H9 (cell line): Measurements from ENCODE around the gene PLPP7. TPM values are rescaled to one million over a fixed set of nuclear protein-coding genes. Genes with fewer than 3 reads are reported as not detected.

Experiments
- DNase-seq: peaks from one replicate; pipeline ENCODE4 v3.0.0-alpha.2; 2017
- H2AFZ ChIP-seq: one replicate; pipeline ENCODE4 v1.6.1; 2013; ENCODE audit warnings: mild to moderate bottlenecking, low read length, control low read depth, moderate library complexity
- H2AK5ac ChIP-seq: 2 replicates; pipeline ENCODE4 v1.6.1; 2013; ENCODE audit warnings: low read length, control low read depth, mixed read lengths; ENCODE audit not compliant: insufficient read length
- H2BK120ac ChIP-seq: one replicate; pipeline ENCODE4 v1.6.1; 2013; ENCODE audit warnings: low read depth, mild to moderate bottlenecking, low read length, control low read depth, inconsistent platforms; ENCODE audit not compliant: poor library complexity, severe bottlenecking
- H2BK12ac ChIP-seq: 2 replicates; pipeline ENCODE4 v1.6.1; 2013; ENCODE audit warnings: low read length, control low read depth, mixed read lengths, low read depth; ENCODE audit not compliant: insufficient read length
- H2BK15ac ChIP-seq: 2 replicates; pipeline ENCODE4 v1.6.1; 2013; ENCODE audit warnings: low read depth, low read length, control low read depth
- H2BK20ac ChIP-seq: one replicate; pipeline ENCODE4 v1.6.1; 2013; ENCODE audit warnings: low read depth, mild to moderate bottlenecking, low read length, control low read depth, inconsistent platforms; ENCODE audit not compliant: poor library complexity, severe bottlenecking
- H2BK5ac ChIP-seq: 2 replicates; pipeline ENCODE4 v1.6.1; 2013; ENCODE audit warnings: low read length, control low read depth, mixed read lengths; ENCODE audit not compliant: insufficient read length
- H3K14ac ChIP-seq: 2 replicates; pipeline ENCODE4 v1.6.1; 2013; ENCODE audit warnings: low read length, control low read depth; ENCODE audit not compliant: insufficient read depth
- H3K18ac ChIP-seq: 2 replicates; pipeline ENCODE4 v1.6.1; 2013; ENCODE audit warnings: low read depth, mild to moderate bottlenecking, mixed read lengths, low read length, control low read depth; ENCODE audit not compliant: insufficient read length
- H3K23ac ChIP-seq: 2 replicates; pipeline ENCODE4 v1.6.1; 2013; ENCODE audit warnings: low read length, control low read depth, mixed read lengths, low read depth; ENCODE audit not compliant: insufficient read length
- H3K23me2 ChIP-seq: 2 replicates; pipeline ENCODE4 v1.6.1; 2013; ENCODE audit warnings: low read depth, mild to moderate bottlenecking, mixed read lengths, low read length, control low read depth; ENCODE audit not compliant: insufficient read length, poor library complexity, severe bottlenecking
- H3K27ac ChIP-seq: 2 replicates; pipeline ENCODE4 v1.5.1; 2013; ENCODE audit warnings: low read length, control low read depth, mixed read lengths, low read depth; ENCODE audit not compliant: insufficient read length
- H3K27me3 ChIP-seq: 2 replicates; pipeline ENCODE4 v1.6.1; 2013; ENCODE audit warnings: low read length, control low read depth, inconsistent platforms; ENCODE audit not compliant: insufficient read depth
- H3K4ac ChIP-seq: 2 replicates; pipeline ENCODE4 v1.6.1; 2013; ENCODE audit warnings: low read depth, mild to moderate bottlenecking, control low read depth, inconsistent platforms, low read length, moderate library complexity
- H3K4me1 ChIP-seq: 2 replicates; pipeline ENCODE4 v1.6.1; 2013; ENCODE audit warnings: low read length, control low read depth, inconsistent platforms; ENCODE audit not compliant: insufficient read depth
- H3K4me2 ChIP-seq: 2 replicates; pipeline ENCODE4 v1.6.1; 2013; ENCODE audit warnings: low read length, control low read depth, mixed read lengths; ENCODE audit not compliant: insufficient read length, insufficient read depth
- H3K56ac ChIP-seq: 2 replicates; pipeline ENCODE4 v1.6.1; 2013; ENCODE audit warnings: low read depth, mild to moderate bottlenecking, mixed read lengths, low read length, control low read depth; ENCODE audit not compliant: insufficient read length
- H3K79me1 ChIP-seq: 2 replicates; pipeline ENCODE4 v1.6.1; 2013; ENCODE audit warnings: low read depth, mild to moderate bottlenecking, moderate library complexity, low read length, control low read depth, inconsistent platforms; ENCODE audit not compliant: insufficient read depth, poor library complexity, severe bottlenecking
- H3K79me2 ChIP-seq: 2 replicates; pipeline ENCODE4 v1.6.1; 2013; ENCODE audit warnings: low read length, control low read depth, inconsistent platforms; ENCODE audit not compliant: insufficient read depth
- H3K9ac ChIP-seq: 2 replicates; pipeline ENCODE4 v1.6.1; 2013; ENCODE audit warnings: low read length, control low read depth, mixed read lengths; ENCODE audit not compliant: insufficient read length; ENCODE audit errors: extremely low read depth
- H3K9me3 ChIP-seq: one replicate; pipeline ENCODE4 v1.6.1; 2013; ENCODE audit warnings: low read depth, low read length, inconsistent platforms; ENCODE audit not compliant: control insufficient read depth
- H3T11ph ChIP-seq: one replicate; pipeline ENCODE4 v1.6.1; 2013; ENCODE audit warnings: mild to moderate bottlenecking, low read length, control low read depth, inconsistent platforms
- H4K20me1 ChIP-seq: one replicate; pipeline ENCODE4 v1.6.1; 2013; ENCODE audit not compliant: control insufficient read depth, insufficient read length, insufficient read depth
- H4K5ac ChIP-seq: 2 replicates; pipeline ENCODE4 v1.6.1; 2013; ENCODE audit warnings: low read depth, mild to moderate bottlenecking, mixed read lengths, low read length, control low read depth; ENCODE audit not compliant: insufficient read length
- H4K8ac ChIP-seq: replicated peaks from 2 replicates; pipeline ENCODE4 v1.6.1; 2013; ENCODE audit warnings: low read length, control low read depth, mixed read lengths, low read depth; ENCODE audit not compliant: insufficient read length
- H4K91ac ChIP-seq: 2 replicates; pipeline ENCODE4 v1.6.1; 2013; ENCODE audit warnings: low read depth, mild to moderate bottlenecking, moderate library complexity, mixed read lengths, low read length, control low read depth; ENCODE audit not compliant: insufficient read length
- H3K27ac Mint-ChIP-seq, 3 experiments: 2 replicates in 2 of 3; 3 replicates in 1 of 3; pipeline ENCODE4 v1.8.0; 2020 to 2021; ENCODE audit warnings: mixed read lengths in 3 of 3, mild to moderate bottlenecking in 1 of 3, moderate library complexity in 1 of 3
- H3K27me3 Mint-ChIP-seq: 2 replicates; pipeline ENCODE4 v1.8.0; 2021; ENCODE audit warnings: low read depth, mild to moderate bottlenecking, moderate library complexity, mixed read lengths
- H3K36me3 Mint-ChIP-seq, 3 experiments: 2 replicates in 2 of 3; 3 replicates in 1 of 3; pipeline ENCODE4 v1.8.0; 2020 to 2021; ENCODE audit warnings: low read depth in 3 of 3, mixed read lengths in 3 of 3; ENCODE audit not compliant: insufficient read depth in 1 of 3
- H3K4me1 Mint-ChIP-seq, 2 experiments: 2 replicates each; pipeline ENCODE4 v1.8.0; 2020; ENCODE audit warnings: mixed read lengths in 2 of 2
- H3K4me3 Mint-ChIP-seq, 2 experiments: 2 replicates in 1 of 2; 3 replicates in 1 of 2; pipeline ENCODE4 v1.8.0; 2020 to 2021; ENCODE audit warnings: mild to moderate bottlenecking in 2 of 2, mixed read lengths in 2 of 2, moderate library complexity in 1 of 2
- H3K9me3 Mint-ChIP-seq, 2 experiments: 2 replicates in 1 of 2; 3 replicates in 1 of 2; pipeline ENCODE4 v1.8.0; 2020; ENCODE audit warnings: mild to moderate bottlenecking in 2 of 2, mixed read lengths in 2 of 2, moderate library complexity in 1 of 2
- WGBS: extraction: QIAGEN DNeasy Blood & Tissue Kit; methylation state at CpG from one replicate; pipeline ENCODE4 v1.1.7; 2013; ENCODE audit warnings: missing lambda C conversion rate, low lambda C conversion rate, mixed read lengths; ENCODE audit not compliant: insufficient read length; ENCODE audit errors: extremely low coverage; 5-methylcytosine and 5-hydroxymethylcytosine counted together
- total RNA-seq: library from RNA; stranded (reverse); gene quantifications from 2 replicates; pipeline ENCODE4 v1.2.1, GENCODE V29; 2021
- TF ChIP-seq, protein P1 (sequence below): fragments of 200-600 bp; sonication (generic); conservative IDR thresholded peaks from 3 replicates; pipeline ENCODE4 v1.8.0; 2021; ENCODE audit warnings: antibody characterized with exemption, mild to moderate bottlenecking

The PLPP7 gene
- total RNA-seq, 1 experiment from 2014 or later, result 1.9 TPM

- no peaks in the 10 kb centered on the region for H3K36me3 Mint-ChIP-seq
- H2BK5ac ChIP-seq, result no peak within 1 kb of the TSS
- peaks cover 20 to 38% of the 10 kb centered on the region in 2 experiments for H3K4me1 Mint-ChIP-seq
- TF ChIP-seq, protein P1, sequence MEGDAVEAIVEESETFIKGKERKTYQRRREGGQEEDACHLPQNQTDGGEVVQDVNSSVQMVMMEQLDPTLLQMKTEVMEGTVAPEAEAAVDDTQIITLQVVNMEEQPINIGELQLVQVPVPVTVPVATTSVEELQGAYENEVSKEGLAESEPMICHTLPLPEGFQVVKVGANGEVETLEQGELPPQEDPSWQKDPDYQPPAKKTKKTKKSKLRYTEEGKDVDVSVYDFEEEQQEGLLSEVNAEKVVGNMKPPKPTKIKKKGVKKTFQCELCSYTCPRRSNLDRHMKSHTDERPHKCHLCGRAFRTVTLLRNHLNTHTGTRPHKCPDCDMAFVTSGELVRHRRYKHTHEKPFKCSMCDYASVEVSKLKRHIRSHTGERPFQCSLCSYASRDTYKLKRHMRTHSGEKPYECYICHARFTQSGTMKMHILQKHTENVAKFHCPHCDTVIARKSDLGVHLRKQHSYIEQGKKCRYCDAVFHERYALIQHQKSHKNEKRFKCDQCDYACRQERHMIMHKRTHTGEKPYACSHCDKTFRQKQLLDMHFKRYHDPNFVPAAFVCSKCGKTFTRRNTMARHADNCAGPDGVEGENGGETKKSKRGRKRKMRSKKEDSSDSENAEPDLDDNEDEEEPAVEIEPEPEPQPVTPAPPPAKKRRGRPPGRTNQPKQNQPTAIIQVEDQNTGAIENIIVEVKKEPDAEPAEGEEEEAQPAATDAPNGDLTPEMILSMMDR, result no peak; the same call in 2 of the 3 replicates
- no peak within 1 kb of the TSS for H3T11ph ChIP-seq
- no peak within 1 kb of the TSS for H3K27ac ChIP-seq
- DNase-seq, result no peak
- WGBS, result no CpG with 5 or more reads among the region's 76 CpGs
- H3K27me3 ChIP-seq, result peaks cover 6% of the 10 kb centered on the region; the same call in 1 of the 2 replicates
- H3K27me3 Mint-ChIP-seq, result peaks cover 39% of the 10 kb centered on the region
- H3K79me2 ChIP-seq, result no peaks in the 10 kb centered on the region
- no peaks in the 10 kb centered on the region for H3K9me3 Mint-ChIP-seq
- H2BK120ac ChIP-seq, result no peak within 1 kb of the TSS
- no peak within 1 kb of the TSS for H2BK12ac ChIP-seq
- no peak within 1 kb of the TSS for H3K56ac ChIP-seq
- H3K4me3 Mint-ChIP-seq, result peak within 1 kb of the TSS; percentile 46 to 79
- H2AK5ac ChIP-seq, result no peak within 1 kb of the TSS
- no peak within 1 kb of the TSS for H3K9ac ChIP-seq
- H3K27ac Mint-ChIP-seq, result no peak within 1 kb of the TSS; a peak in 2 of 7 replicates
- no peak within 1 kb of the TSS for H2BK20ac ChIP-seq
- no peak within 1 kb of the TSS for H2BK15ac ChIP-seq
- H3K14ac ChIP-seq, result no peak within 1 kb of the TSS
- H3K4me2 ChIP-seq, result peak within 1 kb of the TSS; percentile 3
- H4K5ac ChIP-seq, result no peak within 1 kb of the TSS
- H4K91ac ChIP-seq, result no peak within 1 kb of the TSS
- no peak within 1 kb of the TSS for H4K8ac ChIP-seq
- H4K20me1 ChIP-seq, result peaks cover 2% of the 10 kb centered on the region
- 0 out of 2 replicates have a peak, but pooled peaks cover 3% of the 10 kb centered on the region for H3K4me1 ChIP-seq
- no peaks in the 10 kb centered on the region for H3K79me1 ChIP-seq
- no peak within 1 kb of the TSS for H2AFZ ChIP-seq
- no peak within 1 kb of the TSS for H3K4ac ChIP-seq
- peaks cover 6% of the 10 kb centered on the region for H3K23me2 ChIP-seq
- no peak within 1 kb of the TSS for H3K23ac ChIP-seq
- no peaks in the 10 kb centered on the region for H3K9me3 ChIP-seq
- H3K18ac ChIP-seq, result no peak within 1 kb of the TSS
Observed at GRCh38 chr9:131276094-131276888, 13.2 kb upstream of the PLPP7 start, which contains the start of gene FAM78A. TSS of gene FAM78A (minus strand) at chr9:131276510. CDS start at chr9:131276179, 331 bp downstream.
